GM19239 (cell line): ENCODE results near the gene PHF20.
A peak's percentile ranks its signal among the peaks of the same experiment; 100 is the strongest.
"Not testable (repeated sequence)": the region's sequence is repeated elsewhere in the genome, so short reads cannot be mapped to it uniquely, and the experiment has no call there.

Source experiments
- DNase-seq: peaks from one replicate; pipeline ENCODE4 v3.0.0; 2011; ENCODE audit warnings: low spot score; ENCODE audit not compliant: insufficient read length
- FAIRE-seq: peaks from 2 replicates; lab custom pipeline; 2011; peaks lifted over from hg19 to GRCh38; lab: Jason Lieb, UNC

The PHF20 gene

GRCh38 chr20:35994994-35995453 lies 223.2 kb downstream of the PHF20 start:
- peak; percentile 39 for FAIRE-seq
- DNase-seq = peak; percentile 71

GRCh38 chr20:35996492-35996891 lies 224.7 kb downstream of the PHF20 start:
- not testable (repeated sequence) for DNase-seq, FAIRE-seq
